A172 (cell line): Measurements from ENCODE around the gene FEM1C. TPM values are rescaled to one million over a fixed set of nuclear protein-coding genes. Genes with fewer than 3 reads are reported as not detected.

ENCODE experiments used
- DNase-seq: peaks from one replicate; pipeline ENCODE4 v3.0.0-alpha.2; 2015; ENCODE audit warnings: low spot score
- total RNA-seq: library from RNA; depleted of rRNA; stranded (reverse); fragments of >200 nt; shearing (Covaris generic); gene quantifications from 2 replicates; pipeline ENCODE4 v1.2.3, GENCODE V29; 2014; rRNA removed

The FEM1C gene
- 21.1 and 21.3 TPM in 2 replicates for total RNA-seq

GRCh38 chr5:115544436-115545350, at the start of gene FEM1C:
Gene FEM1C, minus strand, starts transcription at chr5:115544775. Its CDS starts 1,282 bp downstream, at chr5:115543493.
- DNase-seq, result peak; percentile 94

DNA sequence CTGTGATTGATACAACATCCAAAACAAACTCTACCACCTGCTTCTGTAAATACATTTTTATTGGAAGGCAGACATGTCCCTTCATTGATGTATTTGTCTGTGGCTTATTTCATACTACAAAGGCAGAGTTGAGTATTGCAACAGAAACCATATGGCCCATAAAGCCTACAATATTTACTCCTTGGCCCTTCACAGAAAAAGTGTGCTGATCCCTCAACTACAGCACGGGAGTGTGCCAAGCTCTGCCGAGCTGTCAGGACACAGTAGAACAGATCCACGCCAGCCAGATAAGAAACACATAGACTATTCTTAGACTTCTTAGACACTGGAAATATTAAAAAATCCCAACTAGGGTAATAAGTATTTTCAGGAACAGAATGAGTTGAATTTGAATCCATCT, 44.5 kb upstream of the FEM1C start:
- no peak for DNase-seq

DNA sequence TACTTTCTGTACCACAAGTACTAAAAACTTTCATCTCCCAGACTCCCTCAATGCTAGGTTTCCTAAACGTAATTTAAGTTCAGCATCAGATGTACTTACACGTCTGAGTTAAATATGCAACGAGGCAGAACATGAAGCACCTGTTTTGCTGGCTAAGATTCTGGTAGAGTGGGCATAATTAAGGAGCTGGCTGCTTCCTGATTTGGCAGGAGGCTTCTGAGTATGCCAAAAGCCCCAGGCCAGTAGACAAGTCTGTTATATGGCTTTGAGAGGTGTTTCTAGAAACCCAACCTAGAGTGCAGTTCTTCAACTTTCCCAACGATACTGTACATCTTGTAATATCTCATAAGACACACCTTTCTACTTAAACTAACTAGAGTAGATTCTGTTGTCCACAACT, 44.1 kb upstream of the FEM1C start:
- DNase-seq, result no peak

- peak; percentile 27 for DNase-seq
Observed at GRCh38 chr5:115586525-115587146, 42.1 kb upstream of the FEM1C start.

GRCh38 chr5:115585265-115585664, 40.7 kb upstream of the FEM1C start:
- DNase-seq, result no peak

GRCh38 chr5:115584501-115584900, 39.9 kb upstream of the FEM1C start:
- DNase-seq, result no peak

DNA sequence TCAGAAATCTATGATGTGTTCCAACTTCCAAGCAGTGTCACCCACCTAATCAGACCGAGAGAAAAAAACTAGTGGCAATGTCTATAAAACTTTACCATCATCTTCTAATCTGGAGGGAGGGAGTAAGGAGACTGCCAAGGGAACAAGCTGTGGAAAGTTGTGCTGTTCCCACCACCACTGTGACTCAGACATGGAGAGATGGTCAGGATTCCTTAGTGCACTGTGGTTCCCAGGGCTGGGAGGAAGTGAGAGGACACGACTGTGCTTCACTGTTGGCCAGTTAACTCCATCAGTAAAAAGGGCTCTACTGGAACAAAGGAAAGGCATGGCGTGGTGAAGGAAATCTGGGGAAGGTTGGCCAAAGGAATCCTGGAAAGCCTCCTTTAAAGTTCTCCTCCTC, 38.9 kb upstream of the FEM1C start:
- peak; percentile 88 for DNase-seq

- no peak for DNase-seq
Observed at GRCh38 chr5:115580941-115581340, 36.4 kb upstream of the FEM1C start.

GRCh38 chr5:115579747-115580173, 35.2 kb upstream of the FEM1C start:
- peak; percentile 45 for DNase-seq

- DNase-seq, result no peak
Observed at GRCh38 chr5:115579216-115579615, 34.6 kb upstream of the FEM1C start.

- DNase-seq, result no peak
Observed at GRCh38 chr5:115578657-115579056, 34.1 kb upstream of the FEM1C start.

DNA sequence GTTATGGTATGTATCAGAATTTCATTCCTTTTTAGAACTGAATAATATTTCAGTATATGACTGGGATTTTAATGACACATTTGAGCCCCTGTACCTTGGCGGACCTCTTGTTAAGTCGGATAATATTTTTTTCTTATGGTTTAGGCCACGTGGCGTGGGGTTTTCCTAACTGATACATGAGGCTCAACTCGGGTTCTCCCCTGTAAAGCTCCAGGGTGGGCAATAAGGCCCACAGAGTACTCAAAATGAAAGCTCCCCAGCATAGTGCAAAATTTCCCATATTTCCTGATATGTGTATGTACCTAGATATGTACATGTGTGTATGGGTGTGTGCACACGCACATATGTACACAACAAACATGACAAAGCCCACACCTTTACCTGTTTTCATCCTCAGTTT, 33.2 kb upstream of the FEM1C start:
- DNase-seq, result no peak

- DNase-seq, result no peak
Observed at GRCh38 chr5:115577329-115577728, 32.8 kb upstream of the FEM1C start.

- peak; percentile 82 for DNase-seq
Observed at GRCh38 chr5:115575167-115576070, 30.8 kb upstream of the FEM1C start.

DNA sequence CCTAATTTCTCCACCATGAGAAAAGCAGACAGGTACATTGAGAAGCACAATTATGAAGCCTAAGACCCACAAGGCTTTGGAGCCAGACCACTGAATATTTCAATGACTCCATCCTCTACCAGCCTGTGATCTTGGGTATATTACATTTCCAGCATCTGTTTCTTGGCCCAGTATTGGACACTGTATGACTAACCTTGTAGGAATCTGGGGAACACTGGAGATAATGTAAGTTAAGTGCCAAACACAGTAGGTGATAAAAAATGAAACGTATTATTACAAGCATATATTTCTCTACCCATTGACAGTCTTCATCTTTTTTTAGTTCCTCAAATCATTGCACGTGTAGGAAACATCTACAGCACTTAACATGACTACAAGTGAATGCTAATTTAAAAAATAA, 28.6 kb upstream of the FEM1C start:
- DNase-seq, result peak; percentile 87

- DNase-seq, result no peak
Observed at GRCh38 chr5:115571441-115571878, 26.9 kb upstream of the FEM1C start.

DNA sequence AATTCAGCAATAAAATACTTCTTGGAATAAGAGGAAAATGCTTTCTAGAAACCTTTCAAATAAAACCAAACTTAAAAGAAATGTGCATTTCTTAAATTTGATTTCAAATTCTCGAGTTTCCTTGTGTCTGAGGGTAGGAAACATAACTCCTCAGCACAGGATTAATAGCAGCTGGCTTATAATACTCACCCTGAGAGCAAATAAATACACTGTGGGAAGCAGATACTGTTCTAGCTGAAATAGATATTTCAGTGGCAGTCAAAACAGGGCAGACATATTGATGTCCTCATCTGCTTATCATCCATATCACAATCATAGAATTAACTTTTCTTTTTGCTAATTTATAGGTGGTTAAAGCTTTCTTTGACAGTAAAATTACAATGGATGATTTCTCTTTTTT, 24.1 kb upstream of the FEM1C start:
- DNase-seq, result no peak

- DNase-seq, result no peak
Observed at GRCh38 chr5:115565233-115565632, 20.7 kb upstream of the FEM1C start.

DNA sequence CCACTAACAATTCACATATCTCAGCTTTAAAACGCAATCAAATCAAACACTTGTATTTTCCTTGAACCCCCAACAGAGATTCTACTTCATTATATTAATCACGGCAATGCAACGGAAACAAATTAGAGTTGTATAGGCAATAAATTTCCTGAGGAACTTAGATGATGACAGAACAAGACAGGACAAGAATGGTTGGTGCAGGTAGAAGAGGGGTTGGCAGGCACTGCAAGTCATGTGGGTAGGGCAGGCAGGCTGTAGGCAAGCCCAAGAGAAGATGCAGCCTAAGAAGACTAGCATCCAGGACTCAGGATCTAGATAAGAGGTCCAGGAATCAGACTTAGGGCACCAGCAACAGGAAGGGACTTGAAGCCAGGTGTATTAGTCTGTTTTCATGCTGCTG, 16.6 kb upstream of the FEM1C start:
- no peak for DNase-seq

DNA sequence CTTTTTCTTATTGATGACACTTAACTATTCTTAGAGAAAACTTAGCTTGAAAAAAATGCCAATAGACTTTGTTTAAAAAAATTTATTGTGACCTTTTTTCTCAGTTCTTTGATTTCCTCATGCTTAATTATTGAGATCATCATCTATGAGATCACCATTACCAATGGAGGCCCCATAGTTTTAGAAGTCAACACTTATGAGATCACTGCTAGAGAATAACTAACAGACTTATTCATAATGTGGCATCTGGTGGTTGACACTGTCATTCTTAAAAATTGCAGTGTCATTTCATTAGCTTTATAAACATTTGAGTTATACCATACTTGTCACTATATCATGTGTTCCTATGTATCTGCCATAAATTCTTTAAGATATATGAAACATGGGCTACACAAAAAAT, 14.9 kb upstream of the FEM1C start:
- DNase-seq, result peak; percentile 68

- no peak for DNase-seq
Observed at GRCh38 chr5:115558388-115558956, 13.9 kb upstream of the FEM1C start.
